ENCODE measurements around the gene TMEM178B.

Gene TMEM178B

GRCh38 chr7:141142058-141142457, 68.2 kb downstream of the TMEM178B start:
- no peak for TF ChIP-seq CTCF (conservative IDR thresholded peaks at IDR 0.05; ENCODE audit: low read depth, low read length)
- H3K4me3 ChIP-seq (ENCODE audit: low read depth, low read length): no peak overlapping the region
- no peak for DNase-seq (ENCODE audit: low read depth)

DNA sequence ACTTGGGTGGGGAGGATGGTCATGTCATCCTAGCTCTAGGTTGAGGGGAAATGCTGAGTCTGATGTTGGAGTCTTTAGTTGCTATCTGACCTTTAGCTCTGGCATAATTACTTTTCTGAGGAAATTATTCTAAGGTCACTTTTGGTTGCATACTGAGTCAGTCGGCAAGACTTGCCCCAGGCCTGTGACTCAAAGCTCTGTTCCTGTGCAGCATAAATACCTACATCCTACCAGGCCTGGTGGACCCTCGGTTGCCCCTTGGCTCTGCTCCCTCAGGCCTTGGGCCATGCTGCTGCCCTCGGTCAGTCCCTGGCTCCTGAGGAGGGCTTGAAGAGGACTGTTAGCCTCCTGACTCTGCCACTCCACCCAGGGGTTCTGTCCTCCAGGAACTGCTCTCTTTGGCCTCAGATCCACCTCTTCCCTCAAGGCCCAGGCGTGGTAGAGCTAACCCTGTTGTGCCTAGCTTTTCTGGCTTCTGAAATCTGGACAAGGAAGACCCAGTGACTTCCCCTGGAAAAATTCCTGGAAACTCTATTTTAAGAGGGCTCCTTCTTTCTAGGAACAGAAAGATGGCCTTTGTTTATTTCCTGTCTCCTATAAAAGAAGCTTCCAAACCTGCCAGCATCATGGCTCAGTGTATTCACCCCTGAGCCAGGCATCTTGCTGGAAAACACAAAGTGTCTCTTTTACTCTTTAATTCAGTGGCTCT, 71.2 kb downstream of the TMEM178B start:
- no peak for TF ChIP-seq CTCF (conservative IDR thresholded peaks at IDR 0.05; ENCODE audit: low read depth, low read length)
- DNase-seq (ENCODE audit: low read depth): no peak
- H3K4me3 ChIP-seq (ENCODE audit: low read depth, low read length): no peak overlapping the region

DNA sequence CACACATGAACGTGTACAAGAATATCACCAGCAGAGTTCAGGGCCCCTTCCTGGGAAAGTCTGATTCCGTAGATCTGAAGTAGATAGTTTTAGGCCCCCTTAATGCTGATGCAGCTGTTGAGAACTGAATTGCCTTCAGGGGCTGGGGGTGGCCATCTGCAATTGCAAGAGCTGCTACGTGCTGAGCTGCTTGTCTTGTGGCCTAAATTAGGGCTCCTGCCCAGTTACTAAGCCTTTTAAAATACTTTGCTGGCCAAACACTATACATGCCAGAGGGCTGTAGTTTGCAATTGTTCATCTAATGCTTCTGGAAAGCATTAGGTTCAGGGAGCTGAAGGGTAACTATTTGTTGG, 71.7 kb downstream of the TMEM178B start:
- TF ChIP-seq CTCF (conservative IDR thresholded peaks at IDR 0.05; ENCODE audit: low read depth, low read length): no peak
- H3K4me3 ChIP-seq (ENCODE audit: low read depth, low read length): no peak overlapping the region
- DNase-seq (ENCODE audit: low read depth): no peak

- no peak overlapping the region for H3K4me3 ChIP-seq (ENCODE audit: low read depth, low read length)
- DNase-seq (ENCODE audit: low read depth): no peak
- TF ChIP-seq CTCF (conservative IDR thresholded peaks at IDR 0.05; ENCODE audit: low read depth, low read length): no peak
These were observed 73.6 kb downstream of the TMEM178B start for GRCh38 chr7:141147482-141147881.

DNA sequence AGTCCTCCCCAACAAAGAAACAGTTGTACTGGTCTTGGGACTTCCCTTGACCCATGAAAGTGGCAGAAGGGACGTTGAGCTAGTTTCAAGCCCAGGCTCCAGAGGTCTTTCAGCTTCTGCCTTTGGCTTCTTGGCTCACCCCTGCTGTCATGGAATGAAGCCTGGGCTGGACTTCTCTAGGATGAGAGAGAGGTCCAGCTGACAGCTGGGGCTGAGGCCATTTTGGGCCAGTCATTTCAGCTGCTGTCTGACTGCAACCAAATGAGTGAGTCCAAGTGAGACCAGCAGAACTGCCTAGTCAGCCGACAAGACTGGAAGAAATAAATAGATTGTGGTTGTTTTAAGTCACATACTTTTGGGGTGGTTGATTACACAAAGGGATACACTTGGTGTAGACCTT, 76.6 kb downstream of the TMEM178B start:
- TF ChIP-seq CTCF (conservative IDR thresholded peaks at IDR 0.05; ENCODE audit: low read depth, low read length): no peak
- DNase-seq (ENCODE audit: low read depth): no peak
- no peak overlapping the region for H3K4me3 ChIP-seq (ENCODE audit: low read depth, low read length)

DNA sequence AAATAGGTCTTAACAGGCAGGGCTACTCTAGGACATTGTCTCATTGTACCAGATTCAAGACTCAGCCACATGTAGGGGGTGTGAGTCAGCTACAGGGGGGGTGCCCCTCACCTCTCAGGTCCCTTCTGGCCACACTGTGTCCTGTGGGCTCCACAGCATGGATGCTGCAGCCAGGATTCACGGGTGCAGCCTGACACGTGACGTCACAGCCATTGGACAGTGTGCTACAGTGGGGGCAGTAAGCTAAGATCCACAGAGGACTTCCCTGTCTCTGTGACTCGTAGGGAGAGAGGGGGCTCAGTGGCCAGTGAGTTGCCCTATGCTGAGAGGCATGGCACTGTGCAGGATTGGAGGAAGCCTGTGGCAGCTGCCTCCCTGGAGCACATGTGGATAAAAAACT, 77.9 kb downstream of the TMEM178B start:
- H3K4me3 ChIP-seq (ENCODE audit: low read depth, low read length): no peak overlapping the region
- DNase-seq (ENCODE audit: low read depth): no peak
- TF ChIP-seq CTCF (conservative IDR thresholded peaks at IDR 0.05; ENCODE audit: low read depth, low read length): no peak

DNA sequence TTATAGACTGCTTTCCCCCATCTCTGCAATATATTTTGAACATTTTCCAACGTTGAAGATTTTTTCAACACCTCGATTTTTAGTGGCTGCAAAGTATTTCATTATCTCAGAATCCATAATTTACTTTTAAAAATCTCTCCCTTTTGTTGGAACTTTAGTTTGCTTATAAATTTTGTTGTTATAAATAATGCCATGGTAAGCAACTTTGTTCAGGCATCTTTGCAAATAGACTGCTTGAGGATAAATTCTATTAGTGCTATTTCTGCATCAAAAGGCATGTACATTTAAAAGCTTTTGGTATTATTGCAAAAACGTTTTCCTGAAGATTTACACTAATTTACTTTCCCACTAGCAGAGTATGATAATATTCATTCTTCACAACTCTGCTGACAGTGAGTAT, 79.4 kb downstream of the TMEM178B start:
- no peak overlapping the region for H3K4me3 ChIP-seq (ENCODE audit: low read depth, low read length)
- no peak for TF ChIP-seq CTCF (conservative IDR thresholded peaks at IDR 0.05; ENCODE audit: low read depth, low read length)
- DNase-seq (ENCODE audit: low read depth): no peak

All from choroid plexus epithelial cell (primary cell).